ENCODE data around the gene CALML6.

Gene CALML6

GRCh38 chr1:1875932-1876331, 39.1 kb upstream of the CALML6 start:
- Histone ChIP-seq H3K36me3 (peaks cover 77% of the 10 kb centered on the region), H3K4me3 (ENCODE audit: low read depth, low read length) (no peak overlapping the region), H3K27me3 (no peaks in the 10 kb centered on the region), H3K4me1 (no peaks in the 10 kb centered on the region), H3K9me3 (no peaks in the 10 kb centered on the region)
- no peak for TF ChIP-seq CTCF (IDR thresholded peaks at IDR 0.05; ENCODE audit: low read depth, low read length)
- DNase-seq: no peak

- Histone ChIP-seq H3K4me1 (no peaks in the 10 kb centered on the region), H3K36me3 (peaks cover 75% of the 10 kb centered on the region), H3K9me3 (no peaks in the 10 kb centered on the region), H3K27me3 (no peaks in the 10 kb centered on the region), H3K4me3 (ENCODE audit: low read depth, low read length) (no peak overlapping the region)
- DNase-seq: no peak
- no peak for TF ChIP-seq CTCF (IDR thresholded peaks at IDR 0.05; ENCODE audit: low read depth, low read length)
Observed at GRCh38 chr1:1876335-1876930, 38.6 kb upstream of the CALML6 start.

- peaks cover 67% of the 10 kb centered on the region for H3K36me3 ChIP-seq
- no peak for DNase-seq
- TF ChIP-seq CTCF (IDR thresholded peaks at IDR 0.05; ENCODE audit: low read depth, low read length): no peak
Observed at GRCh38 chr1:1877865-1878436, 37.1 kb upstream of the CALML6 start.

GRCh38 chr1:1879942-1880341, 35.1 kb upstream of the CALML6 start:
- no peak for DNase-seq
- no peak overlapping the region for H3K4me3 ChIP-seq (ENCODE audit: low read depth, low read length)
- TF ChIP-seq CTCF (IDR thresholded peaks at IDR 0.05; ENCODE audit: low read depth, low read length): no peak
- peaks cover 53% of the 10 kb centered on the region for H3K36me3 ChIP-seq
- no peaks in the 10 kb centered on the region for H3K9me3 ChIP-seq
- no peaks in the 10 kb centered on the region for H3K27me3 ChIP-seq
- H3K4me1 ChIP-seq: no peaks in the 10 kb centered on the region

More at GRCh38 chr1:1877865-1878436, 37.1 kb upstream of the CALML6 start:
- Histone ChIP-seq H3K9me3 (no peaks in the 10 kb centered on the region), H3K4me1 (no peaks in the 10 kb centered on the region), H3K27me3 (no peaks in the 10 kb centered on the region), H3K4me3 (ENCODE audit: low read depth, low read length) (no peak overlapping the region)

GRCh38 chr1:1880617-1881312, 34.3 kb upstream of the CALML6 start:
- H3K9me3 ChIP-seq: no peaks in the 10 kb centered on the region
- peaks cover 47% of the 10 kb centered on the region for H3K36me3 ChIP-seq
- no peak for TF ChIP-seq CTCF (IDR thresholded peaks at IDR 0.05; ENCODE audit: low read depth, low read length)
- no peaks in the 10 kb centered on the region for H3K27me3 ChIP-seq
- H3K4me1 ChIP-seq: no peaks in the 10 kb centered on the region
- no peak for DNase-seq
- H3K4me3 ChIP-seq (ENCODE audit: low read depth, low read length): no peak overlapping the region

- no peak for DNase-seq
- H3K4me3 ChIP-seq (ENCODE audit: low read depth, low read length): no peak overlapping the region
Observed at GRCh38 chr1:1881727-1882126, 33.3 kb upstream of the CALML6 start.

More at GRCh38 chr1:1881727-1882126, 33.3 kb upstream of the CALML6 start:
- Histone ChIP-seq H3K27me3 (no peaks in the 10 kb centered on the region), H3K4me1 (no peaks in the 10 kb centered on the region), H3K9me3 (no peaks in the 10 kb centered on the region), H3K36me3 (peaks cover 38% of the 10 kb centered on the region)
- TF ChIP-seq CTCF (IDR thresholded peaks at IDR 0.05; ENCODE audit: low read depth, low read length): no peak
